Endothelial cell of umbilical vein (primary cell): ENCODE results near the gene ITGA1. TPM values are rescaled to one million over a fixed set of nuclear protein-coding genes. Genes with fewer than 3 reads are reported as not detected.

Experiments used
- BruUV-seq: library from RNA; stranded (reverse); fragments of 400-500 nt; replicated peaks from 2 replicates; lab custom pipeline; 2021; lab: Mats Ljungman, UMichigan
- CTCF ChIA-PET: fragments of 300-600, 350-600 bp; sonication (Branson Sonifier 250); formaldehyde crosslinking; loops from one replicate; lab custom pipeline; 2021; ENCODE audit warnings: antibody characterized with exemption, inconsistent platforms; lab: Charles Lee
- POLR2A ChIA-PET: fragments of 300-600, 350-600 bp; sonication (Branson Sonifier 250); formaldehyde crosslinking; loops from one replicate; lab custom pipeline; 2021; ENCODE audit warnings: antibody characterized with exemption, inconsistent platforms; lab: Charles Lee
- DNase-seq: peaks from one replicate; pipeline ENCODE4 v3.0.0-alpha.2; 2011; ENCODE audit warnings: low read depth, low spot score
- FAIRE-seq: peaks from 2 replicates; lab custom pipeline; 2011; peaks lifted over from hg19 to GRCh38; lab: Jason Lieb, UNC
- H2AFZ ChIP-seq: 2 replicates; pipeline ENCODE4 v1.6.0; 2012; ENCODE audit warnings: low read depth, low read length, control low read depth, inconsistent platforms
- H3K27ac ChIP-seq: 2 replicates; pipeline ENCODE4 v1.5.1; 2011; ENCODE audit warnings: low read depth, mild to moderate bottlenecking, control low read depth, low read length, moderate library complexity; ENCODE audit not compliant: insufficient read depth
- H3K27me3 ChIP-seq, 2 experiments: 2 replicates each; pipeline versions ENCODE4 v1.6.0 to v1.6.1; 2011; ENCODE audit warnings: low read length in 2 of 2, mixed read lengths in 1 of 2; ENCODE audit not compliant: control insufficient read depth in 2 of 2, insufficient read depth in 2 of 2
- H3K36me3 ChIP-seq, 2 experiments: 2 replicates in 1 of 2; 3 replicates in 1 of 2; pipeline ENCODE4 v1.5.1; 2011; ENCODE audit warnings: low read length in 2 of 2, mild to moderate bottlenecking in 1 of 2, moderate library complexity in 1 of 2; ENCODE audit not compliant: control insufficient read depth in 2 of 2, insufficient read depth in 2 of 2; ENCODE audit errors: extremely low read depth in 1 of 2
- H3K4me1 ChIP-seq: 3 replicates; pipeline ENCODE4 v1.5.1; 2011; ENCODE audit warnings: mild to moderate bottlenecking, low read length; ENCODE audit not compliant: control insufficient read depth, insufficient read depth; ENCODE audit errors: extremely low read depth
- H3K4me2 ChIP-seq: 2 replicates; pipeline ENCODE4 v1.6.1; 2011; ENCODE audit warnings: low read length, control low read depth, mixed read lengths; ENCODE audit not compliant: insufficient read depth
- H3K4me3 ChIP-seq, 3 experiments: fragments of 200-600 bp in 1 of 3; sonication (generic), shearing (Covaris generic) in 1 of 3; replicated peaks in 1 of 3; 2 replicates each; pipeline ENCODE4 v1.5.1; 2011 to 2016; ENCODE audit warnings: control low read depth in 3 of 3, low read length in 3 of 3, mild to moderate bottlenecking in 2 of 3, inconsistent platforms in 1 of 3, low read depth in 1 of 3, moderate library complexity in 1 of 3; ENCODE audit not compliant: insufficient read depth in 1 of 3
- H3K79me2 ChIP-seq: 2 replicates; pipeline ENCODE4 v1.6.0; 2012; ENCODE audit warnings: low read length, inconsistent platforms; ENCODE audit not compliant: control insufficient read depth, insufficient read depth
- H3K9ac ChIP-seq: replicated peaks from 2 replicates; pipeline ENCODE3; 2011; ENCODE audit warnings: low read length, control low read depth; ENCODE audit not compliant: insufficient read depth; ENCODE audit errors: extremely low read depth
- H3K9me1 ChIP-seq: replicated peaks from 3 replicates; pipeline ENCODE4 v1.6.0; 2011; ENCODE audit warnings: mild to moderate bottlenecking, low read length; ENCODE audit not compliant: control insufficient read depth, insufficient read depth; ENCODE audit errors: extremely low read depth
- H3K9me3 ChIP-seq: replicated peaks from 2 replicates; pipeline ENCODE4 v1.5.1; 2012; ENCODE audit warnings: low read length, inconsistent platforms; ENCODE audit not compliant: control insufficient read depth, insufficient read depth
- H4K20me1 ChIP-seq: replicated peaks from 2 replicates; pipeline ENCODE3; 2011; ENCODE audit warnings: mild to moderate bottlenecking, low read length; ENCODE audit not compliant: control insufficient read depth, insufficient read depth; ENCODE audit errors: extremely low read depth
- EZH2 ChIP-seq: IDR thresholded peaks from 2 replicates; pipeline ENCODE4 v1.6.1; 2012; ENCODE audit warnings: borderline replicate concordance, low read depth, mild to moderate bottlenecking, moderate library complexity, low read length, inconsistent platforms; ENCODE audit not compliant: severe bottlenecking
- MYC ChIP-seq: IDR thresholded peaks from one replicate; pipeline ENCODE4 v1.6.1; 2011; ENCODE audit warnings: mild to moderate bottlenecking, low read depth, low read length
- POLR2A ChIP-seq: IDR thresholded peaks from 2 replicates; pipeline ENCODE4 v1.6.1; 2012; ENCODE audit warnings: low read depth, mild to moderate bottlenecking, control low read depth, low read length
- POLR2AphosphoS5 ChIP-seq: IDR thresholded peaks from 2 replicates; pipeline ENCODE4 v1.6.1; 2012; ENCODE audit warnings: low read depth, mild to moderate bottlenecking, control low read depth, low read length, moderate library complexity; ENCODE audit not compliant: insufficient read depth
- dilution Hi-C: fragments of 300-500 bp; cut with MboI; formaldehyde crosslinking; loops from one replicate; pipeline ENCODE4 v1.15.0; 2019; ENCODE audit warnings: low sequenced_read_pairs; ENCODE audit not compliant: extremely low pct_ligation_motif_present
- intact Hi-C: fragments of 100-400 bp; cut with micrococcal nuclease; formaldehyde crosslinking; loops from one replicate; pipeline ENCODE4 v1.10.0; 2022
- polyA plus RNA-seq, 4 experiments: library from polyadenylated mRNA; depleted of rRNA in 3 of 4; stranded (reverse) in 3 of 4; unstranded in 1 of 4; fragments of >200 nt; gene quantifications; 2 replicates each; pipeline versions ENCODE4 v1.2.1 to v1.2.3, GENCODE V29; 2011 to 2012; ENCODE audit warnings: missing spikeins in 1 of 4
- total RNA-seq: library from RNA; stranded (reverse); gene quantifications from 2 replicates; pipeline ENCODE4 v1.2.3, GENCODE V29; 2021
- TF ChIP-seq, protein P1 (sequence below), 2 donors: IDR thresholded peaks; 1 replicate in 1 of 2; 2 replicates in 1 of 2; pipeline ENCODE4 v1.5.1; 2011; ENCODE audit warnings: low read length in 2 of 2, mild to moderate bottlenecking in 2 of 2, moderate library complexity in 2 of 2, control low read depth in 1 of 2, inconsistent platforms in 1 of 2, low read depth in 1 of 2; ENCODE audit not compliant: insufficient read depth in 1 of 2; ENCODE audit errors: extremely low read depth in 1 of 2
- TF ChIP-seq, protein P2 (sequence below): IDR thresholded peaks from 2 replicates; pipeline ENCODE4 v1.6.1; 2011; ENCODE audit not compliant: insufficient read depth, insufficient read length

ITGA1 gene
- total and polyA plus RNA-seq, 2 donors (not counting 3 experiments of a cell fraction or from before 2014, with no cell fraction given), result 0.65 to 1.9 TPM

DNA sequence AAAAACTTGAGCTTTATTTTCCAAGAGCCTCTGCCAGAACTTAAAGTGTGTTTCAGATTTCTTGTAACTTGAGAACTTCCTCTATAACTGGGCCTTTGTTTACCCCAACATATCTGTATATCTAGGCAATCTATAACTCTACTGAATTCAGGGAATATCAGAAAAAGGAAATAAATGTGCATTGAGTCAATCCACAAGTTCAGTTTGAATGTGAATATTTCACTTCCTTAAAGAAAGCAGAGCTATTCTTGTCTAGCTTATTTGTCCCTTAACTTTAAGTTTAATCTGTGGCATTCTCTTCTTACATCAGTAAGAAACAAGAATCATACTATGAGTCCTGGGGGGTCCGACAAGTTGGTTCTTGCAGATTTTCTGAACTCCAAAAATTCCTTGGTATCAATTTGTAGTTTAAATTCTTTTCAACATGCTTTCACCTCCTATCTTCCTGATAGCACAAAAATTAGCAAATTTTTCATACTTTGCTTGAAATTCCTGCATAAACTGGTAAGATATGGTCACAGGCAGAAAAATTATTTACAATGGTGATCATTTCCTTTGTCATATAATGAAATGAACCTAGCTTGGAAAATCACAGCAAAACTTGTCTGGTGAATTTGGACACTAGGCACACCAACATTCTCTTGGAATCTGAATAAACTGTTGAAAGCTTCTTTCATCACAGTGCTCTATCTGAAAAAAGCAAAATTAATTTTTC lies 19.8 kb upstream of the ITGA1 start:
- H3K9ac ChIP-seq, result no peak overlapping the region
- H3K9me1 ChIP-seq, result no peaks in the 10 kb centered on the region
- no peak overlapping the region for H3K27ac ChIP-seq
- no peaks in the 10 kb centered on the region for H3K4me1 ChIP-seq
- intact Hi-C loops, result no loop called here
- no TSS peak for BruUV-seq
- no peaks in the 10 kb centered on the region for H3K79me2 ChIP-seq
- no peak overlapping the region for H3K4me2 ChIP-seq
- no peaks in the 10 kb centered on the region for H4K20me1 ChIP-seq
- dilution Hi-C loops, result no loop called here
- FAIRE-seq (no peak), DNase-seq (no peak)
- H3K27me3 ChIP-seq, result no peaks in the 10 kb centered on the region
- H3K9me3 ChIP-seq, result no peaks in the 10 kb centered on the region
- H3K36me3 ChIP-seq, result no peaks in the 10 kb centered on the region
- no peak overlapping the region for H2AFZ ChIP-seq
- ChIA-PET POLR2A (no interaction called here), CTCF (interaction anchor here (0.9 to 1.9 kb wide), 6 partner anchors 9 to 148 kb away, joined by 3 to 6 read pairs (median 5); partner anchors contain the start of genes ITGA1 and PELO)
- H3K4me3 ChIP-seq, result no peak overlapping the region
- TF ChIP-seq, protein P1, sequence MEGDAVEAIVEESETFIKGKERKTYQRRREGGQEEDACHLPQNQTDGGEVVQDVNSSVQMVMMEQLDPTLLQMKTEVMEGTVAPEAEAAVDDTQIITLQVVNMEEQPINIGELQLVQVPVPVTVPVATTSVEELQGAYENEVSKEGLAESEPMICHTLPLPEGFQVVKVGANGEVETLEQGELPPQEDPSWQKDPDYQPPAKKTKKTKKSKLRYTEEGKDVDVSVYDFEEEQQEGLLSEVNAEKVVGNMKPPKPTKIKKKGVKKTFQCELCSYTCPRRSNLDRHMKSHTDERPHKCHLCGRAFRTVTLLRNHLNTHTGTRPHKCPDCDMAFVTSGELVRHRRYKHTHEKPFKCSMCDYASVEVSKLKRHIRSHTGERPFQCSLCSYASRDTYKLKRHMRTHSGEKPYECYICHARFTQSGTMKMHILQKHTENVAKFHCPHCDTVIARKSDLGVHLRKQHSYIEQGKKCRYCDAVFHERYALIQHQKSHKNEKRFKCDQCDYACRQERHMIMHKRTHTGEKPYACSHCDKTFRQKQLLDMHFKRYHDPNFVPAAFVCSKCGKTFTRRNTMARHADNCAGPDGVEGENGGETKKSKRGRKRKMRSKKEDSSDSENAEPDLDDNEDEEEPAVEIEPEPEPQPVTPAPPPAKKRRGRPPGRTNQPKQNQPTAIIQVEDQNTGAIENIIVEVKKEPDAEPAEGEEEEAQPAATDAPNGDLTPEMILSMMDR (IDR thresholded peaks at IDR 0.05; ENCODE audit: extremely low read depth in 1 of 2, insufficient read depth in 1 of 2, low read depth in 1 of 2, low read length in 2 of 2), result no peak
- TF ChIP-seq POLR2A, result no peak
- TF ChIP-seq MYC, result no peak
- TF ChIP-seq, protein P2, sequence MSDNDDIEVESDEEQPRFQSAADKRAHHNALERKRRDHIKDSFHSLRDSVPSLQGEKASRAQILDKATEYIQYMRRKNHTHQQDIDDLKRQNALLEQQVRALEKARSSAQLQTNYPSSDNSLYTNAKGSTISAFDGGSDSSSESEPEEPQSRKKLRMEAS, result no peak

DNA sequence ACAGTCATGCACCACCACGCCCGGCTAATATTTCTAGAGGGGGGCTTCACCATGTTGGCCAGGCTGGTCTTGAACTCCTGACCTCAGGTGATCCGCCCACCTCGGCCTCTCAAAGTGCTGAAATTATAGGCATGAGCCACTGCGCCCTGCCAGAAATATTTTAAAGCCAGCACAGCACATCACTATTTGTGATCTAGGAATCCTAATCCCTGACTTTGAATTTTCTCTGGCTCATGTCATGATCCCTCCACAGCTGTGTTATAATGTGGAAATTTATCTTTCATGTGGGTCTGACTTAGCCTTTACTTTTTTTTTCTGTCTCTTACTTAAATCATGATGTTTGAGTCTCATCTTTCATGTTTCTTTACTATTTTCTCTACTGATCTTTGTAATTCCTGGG lies 18.7 kb upstream of the ITGA1 start:
- Histone ChIP-seq H3K9me1 (no peaks in the 10 kb centered on the region), H3K27ac (no peak overlapping the region), H2AFZ (no peak overlapping the region), H3K4me3 (no peak overlapping the region), H3K9ac (no peak overlapping the region), H3K36me3 (no peaks in the 10 kb centered on the region), H3K27me3 (no peaks in the 10 kb centered on the region), H3K79me2 (no peaks in the 10 kb centered on the region), H3K4me2 (no peak overlapping the region), H3K4me1 (no peaks in the 10 kb centered on the region), H3K9me3 (no peaks in the 10 kb centered on the region), H4K20me1 (no peaks in the 10 kb centered on the region)
- ChIA-PET CTCF (interaction anchor here (1.9 kb wide), 1 partner anchor 10 kb away, joined by 6 read pairs; no protein-coding TSS in a partner anchor), POLR2A (no interaction called here)
- intact Hi-C loops, result no loop called here
- TF ChIP-seq EZH2 (no peak), POLR2AphosphoS5 (no peak)
- TF ChIP-seq, protein P2, result no peak
- no peak for DNase-seq
- BruUV-seq, result no TSS peak
- no peak for FAIRE-seq
- dilution Hi-C loops, result no loop called here
